ENCODE data around the gene ACP6.

The ACP6 gene

GRCh38 chr1:147635342-147635741 is 35.0 kb downstream of the ACP6 start:
- no peak for TF ChIP-seq CTCF (IDR thresholded peaks at IDR 0.05; ENCODE audit: extremely low read depth, missing control alignments)
- DNase-seq (ENCODE audit: low spot score): no peak

GRCh38 chr1:147634645-147635044 is 35.7 kb downstream of the ACP6 start:
- TF ChIP-seq CTCF (IDR thresholded peaks at IDR 0.05; ENCODE audit: extremely low read depth, missing control alignments): no peak
- DNase-seq (ENCODE audit: low spot score): no peak

DNA sequence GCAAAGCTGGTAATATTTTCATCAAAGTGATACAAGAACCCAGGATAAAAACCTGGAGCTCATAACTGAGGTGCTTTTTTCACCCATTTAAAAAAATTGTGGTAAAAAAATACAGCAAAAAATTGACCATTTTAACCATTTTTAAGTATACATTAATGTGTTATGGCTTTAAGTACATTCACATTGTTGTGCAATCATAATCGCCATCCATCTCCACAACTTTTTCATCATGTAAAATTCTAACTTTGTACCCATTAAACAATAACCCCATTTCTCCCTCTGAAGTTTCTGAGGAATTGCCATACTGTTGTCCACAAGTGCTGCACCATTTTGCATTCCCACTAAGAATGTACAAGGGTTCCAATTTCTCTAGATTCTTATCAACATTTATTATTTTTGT is 36.6 kb downstream of the ACP6 start:
- TF ChIP-seq CTCF (IDR thresholded peaks at IDR 0.05; ENCODE audit: extremely low read depth, missing control alignments): no peak
- no peak for DNase-seq (ENCODE audit: low spot score)

GRCh38 chr1:147631839-147632238 is 38.5 kb downstream of the ACP6 start:
- DNase-seq (ENCODE audit: low spot score): no peak
- TF ChIP-seq CTCF (IDR thresholded peaks at IDR 0.05; ENCODE audit: extremely low read depth, missing control alignments): no peak

DNA sequence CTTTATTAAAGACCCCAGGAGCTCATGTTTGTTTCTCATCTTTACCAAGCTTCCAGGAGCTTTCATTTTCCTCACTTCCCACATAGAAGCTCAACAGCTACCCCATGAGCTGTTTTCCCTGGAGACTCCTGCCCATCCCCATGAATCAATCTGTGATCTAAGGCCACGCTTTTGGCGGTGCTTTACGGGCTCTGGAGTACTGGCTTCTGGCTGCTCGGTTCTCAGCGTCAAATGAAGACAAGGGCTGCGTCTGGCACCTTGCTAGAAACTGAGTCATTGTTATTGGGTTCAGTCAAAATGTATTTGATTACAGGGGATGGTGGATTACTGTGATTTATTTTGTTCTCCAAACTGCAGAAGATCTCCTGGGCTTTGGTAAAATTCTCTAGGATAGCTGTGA is 39.9 kb downstream of the ACP6 start:
- DNase-seq (ENCODE audit: low spot score): no peak
- no peak for TF ChIP-seq CTCF (IDR thresholded peaks at IDR 0.05; ENCODE audit: extremely low read depth, missing control alignments)

DNA sequence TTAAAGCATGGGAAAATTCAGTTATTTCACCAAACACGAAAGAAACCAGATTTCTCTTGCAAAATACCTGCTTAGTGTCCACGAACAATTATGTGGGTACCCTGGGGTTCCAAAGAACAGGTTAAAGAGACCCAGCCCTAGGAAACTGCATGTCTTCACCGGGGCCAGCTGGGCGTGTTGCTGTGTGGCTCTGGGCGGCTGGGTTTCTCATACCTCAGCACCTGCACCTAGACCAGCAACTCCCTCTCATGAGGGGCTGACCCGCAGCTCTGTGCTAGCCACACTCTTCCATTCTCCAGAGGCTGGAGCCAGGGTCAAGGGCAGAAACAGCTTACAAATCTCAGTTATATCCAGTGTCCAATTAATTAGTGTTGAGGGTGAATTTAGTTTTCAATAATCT is 40.3 kb downstream of the ACP6 start:
- no peak for TF ChIP-seq CTCF (IDR thresholded peaks at IDR 0.05; ENCODE audit: extremely low read depth, missing control alignments)
- DNase-seq (ENCODE audit: low spot score): no peak

DNA sequence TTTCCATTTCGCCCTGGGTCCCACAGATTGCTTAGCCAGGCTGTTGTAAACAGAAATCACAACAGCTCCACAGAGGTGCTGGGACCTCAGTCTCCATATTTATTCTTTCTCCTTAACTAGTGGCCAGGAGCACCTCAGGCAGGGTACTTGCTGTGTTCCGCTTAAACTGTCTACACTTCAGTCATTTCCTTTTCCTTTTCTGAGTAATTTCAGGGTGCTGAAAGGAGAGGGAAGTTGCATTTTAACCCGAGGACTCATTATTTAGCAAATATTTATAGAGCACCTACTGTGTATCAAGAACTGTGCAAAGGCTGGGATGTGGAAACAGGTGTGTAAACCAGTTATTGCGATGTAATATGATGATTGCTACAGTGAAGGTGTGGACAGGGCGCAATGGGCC is 41.9 kb downstream of the ACP6 start:
- no peak for TF ChIP-seq CTCF (IDR thresholded peaks at IDR 0.05; ENCODE audit: extremely low read depth, missing control alignments)

More for the DNA sequence above, 41.9 kb downstream of the ACP6 start:
- DNase-seq (ENCODE audit: low spot score): no peak

Data from GM20000 (cell line).